Endothelial cell of umbilical vein (primary cell): ENCODE results near the gene H19. TPM values are rescaled to one million over a fixed set of nuclear protein-coding genes. Genes with fewer than 3 reads are reported as not detected.

ENCODE experiments used
- BruUV-seq: library from RNA; stranded (reverse); fragments of 400-500 nt; replicated peaks from 2 replicates; lab custom pipeline; 2021; lab: Mats Ljungman, UMichigan
- CTCF ChIA-PET: fragments of 300-600, 350-600 bp; sonication (Branson Sonifier 250); formaldehyde crosslinking; loops from one replicate; lab custom pipeline; 2021; ENCODE audit warnings: antibody characterized with exemption, inconsistent platforms; lab: Charles Lee
- POLR2A ChIA-PET: fragments of 300-600, 350-600 bp; sonication (Branson Sonifier 250); formaldehyde crosslinking; loops from one replicate; lab custom pipeline; 2021; ENCODE audit warnings: antibody characterized with exemption, inconsistent platforms; lab: Charles Lee
- DNase-seq: peaks from one replicate; pipeline ENCODE4 v3.0.0-alpha.2; 2011; ENCODE audit warnings: low read depth, low spot score
- FAIRE-seq: peaks from 2 replicates; lab custom pipeline; 2011; peaks lifted over from hg19 to GRCh38; lab: Jason Lieb, UNC
- H2AFZ ChIP-seq: 2 replicates; pipeline ENCODE4 v1.6.0; 2012; ENCODE audit warnings: low read depth, low read length, control low read depth, inconsistent platforms
- H3K27ac ChIP-seq: 2 replicates; pipeline ENCODE4 v1.5.1; 2011; ENCODE audit warnings: low read depth, mild to moderate bottlenecking, control low read depth, low read length, moderate library complexity; ENCODE audit not compliant: insufficient read depth
- H3K27me3 ChIP-seq, 2 experiments: 2 replicates each; pipeline versions ENCODE4 v1.6.0 to v1.6.1; 2011; ENCODE audit warnings: low read length in 2 of 2, mixed read lengths in 1 of 2; ENCODE audit not compliant: control insufficient read depth in 2 of 2, insufficient read depth in 2 of 2
- H3K36me3 ChIP-seq, 2 experiments: 2 replicates in 1 of 2; 3 replicates in 1 of 2; pipeline ENCODE4 v1.5.1; 2011; ENCODE audit warnings: low read length in 2 of 2, mild to moderate bottlenecking in 1 of 2, moderate library complexity in 1 of 2; ENCODE audit not compliant: control insufficient read depth in 2 of 2, insufficient read depth in 2 of 2; ENCODE audit errors: extremely low read depth in 1 of 2
- H3K4me1 ChIP-seq: 3 replicates; pipeline ENCODE4 v1.5.1; 2011; ENCODE audit warnings: mild to moderate bottlenecking, low read length; ENCODE audit not compliant: control insufficient read depth, insufficient read depth; ENCODE audit errors: extremely low read depth
- H3K4me2 ChIP-seq: 2 replicates; pipeline ENCODE4 v1.6.1; 2011; ENCODE audit warnings: low read length, control low read depth, mixed read lengths; ENCODE audit not compliant: insufficient read depth
- H3K4me3 ChIP-seq, 3 experiments: fragments of 200-600 bp in 1 of 3; sonication (generic), shearing (Covaris generic) in 1 of 3; replicated peaks in 1 of 3; 2 replicates each; pipeline ENCODE4 v1.5.1; 2011 to 2016; ENCODE audit warnings: control low read depth in 3 of 3, low read length in 3 of 3, mild to moderate bottlenecking in 2 of 3, inconsistent platforms in 1 of 3, low read depth in 1 of 3, moderate library complexity in 1 of 3; ENCODE audit not compliant: insufficient read depth in 1 of 3
- H3K79me2 ChIP-seq: 2 replicates; pipeline ENCODE4 v1.6.0; 2012; ENCODE audit warnings: low read length, inconsistent platforms; ENCODE audit not compliant: control insufficient read depth, insufficient read depth
- H3K9ac ChIP-seq: replicated peaks from 2 replicates; pipeline ENCODE3; 2011; ENCODE audit warnings: low read length, control low read depth; ENCODE audit not compliant: insufficient read depth; ENCODE audit errors: extremely low read depth
- H3K9me1 ChIP-seq: replicated peaks from 3 replicates; pipeline ENCODE4 v1.6.0; 2011; ENCODE audit warnings: mild to moderate bottlenecking, low read length; ENCODE audit not compliant: control insufficient read depth, insufficient read depth; ENCODE audit errors: extremely low read depth
- H3K9me3 ChIP-seq: replicated peaks from 2 replicates; pipeline ENCODE4 v1.5.1; 2012; ENCODE audit warnings: low read length, inconsistent platforms; ENCODE audit not compliant: control insufficient read depth, insufficient read depth
- H4K20me1 ChIP-seq: replicated peaks from 2 replicates; pipeline ENCODE3; 2011; ENCODE audit warnings: mild to moderate bottlenecking, low read length; ENCODE audit not compliant: control insufficient read depth, insufficient read depth; ENCODE audit errors: extremely low read depth
- CTCF ChIP-seq, 2 donors: IDR thresholded peaks; 1 replicate in 1 of 2; 2 replicates in 1 of 2; pipeline ENCODE4 v1.5.1; 2011; ENCODE audit warnings: low read length in 2 of 2, mild to moderate bottlenecking in 2 of 2, moderate library complexity in 2 of 2, control low read depth in 1 of 2, inconsistent platforms in 1 of 2, low read depth in 1 of 2; ENCODE audit not compliant: insufficient read depth in 1 of 2; ENCODE audit errors: extremely low read depth in 1 of 2
- EZH2 ChIP-seq: IDR thresholded peaks from 2 replicates; pipeline ENCODE4 v1.6.1; 2012; ENCODE audit warnings: borderline replicate concordance, low read depth, mild to moderate bottlenecking, moderate library complexity, low read length, inconsistent platforms; ENCODE audit not compliant: severe bottlenecking
- FOS ChIP-seq: IDR thresholded peaks from 2 replicates; pipeline ENCODE4 v1.6.1; 2011; ENCODE audit warnings: mild to moderate bottlenecking, low read length, moderate library complexity, borderline replicate concordance; ENCODE audit not compliant: insufficient read depth
- GATA2 ChIP-seq: IDR thresholded peaks from 2 replicates; pipeline ENCODE4 v1.7.0; 2011; ENCODE audit warnings: low read depth, mild to moderate bottlenecking, moderate library complexity, mixed read lengths, low read length; ENCODE audit not compliant: insufficient read length, insufficient read depth
- JUN ChIP-seq: IDR thresholded peaks from 2 replicates; pipeline ENCODE4 v1.6.1; 2011; ENCODE audit warnings: borderline replicate concordance, low read depth; ENCODE audit not compliant: insufficient read length, insufficient read depth
- MAX ChIP-seq: IDR thresholded peaks from 2 replicates; pipeline ENCODE4 v1.6.1; 2011; ENCODE audit not compliant: insufficient read depth, insufficient read length
- MYC ChIP-seq: IDR thresholded peaks from one replicate; pipeline ENCODE4 v1.6.1; 2011; ENCODE audit warnings: mild to moderate bottlenecking, low read depth, low read length
- POLR2A ChIP-seq: IDR thresholded peaks from 2 replicates; pipeline ENCODE4 v1.6.1; 2012; ENCODE audit warnings: low read depth, mild to moderate bottlenecking, control low read depth, low read length
- POLR2AphosphoS5 ChIP-seq: IDR thresholded peaks from 2 replicates; pipeline ENCODE4 v1.6.1; 2012; ENCODE audit warnings: low read depth, mild to moderate bottlenecking, control low read depth, low read length, moderate library complexity; ENCODE audit not compliant: insufficient read depth
- dilution Hi-C: fragments of 300-500 bp; cut with MboI; formaldehyde crosslinking; loops from one replicate; pipeline ENCODE4 v1.15.0; 2019; ENCODE audit warnings: low sequenced_read_pairs; ENCODE audit not compliant: extremely low pct_ligation_motif_present
- intact Hi-C: fragments of 100-400 bp; cut with micrococcal nuclease; formaldehyde crosslinking; loops from one replicate; pipeline ENCODE4 v1.10.0; 2022
- polyA plus RNA-seq, 4 experiments: library from polyadenylated mRNA; depleted of rRNA in 3 of 4; stranded (reverse) in 3 of 4; unstranded in 1 of 4; fragments of >200 nt; gene quantifications; 2 replicates each; pipeline versions ENCODE4 v1.2.1 to v1.2.3, GENCODE V29; 2011 to 2012; ENCODE audit warnings: missing spikeins in 1 of 4
- total RNA-seq: library from RNA; stranded (reverse); gene quantifications from 2 replicates; pipeline ENCODE4 v1.2.3, GENCODE V29; 2021

The H19 gene
- total and polyA plus RNA-seq, 2 donors (not counting 3 experiments of a cell fraction or from before 2014, with no cell fraction given) = 0.21 to 3.2 TPM

GRCh38 chr11:2036863-2037486 is 39.3 kb upstream of the H19 start:
- FAIRE-seq (peak; percentile 78), DNase-seq (no peak)
- Histone ChIP-seq H4K20me1 (no peaks in the 10 kb centered on the region), H3K36me3 (no peaks in the 10 kb centered on the region), H2AFZ (no peak overlapping the region), H3K27ac (no peak overlapping the region), H3K4me3 (no peak overlapping the region), H3K9me1 (no peaks in the 10 kb centered on the region), H3K79me2 (no peaks in the 10 kb centered on the region), H3K27me3 (no peaks in the 10 kb centered on the region), H3K4me1 (no peaks in the 10 kb centered on the region), H3K9me3 (no peaks in the 10 kb centered on the region), H3K4me2 (no peak overlapping the region), H3K9ac (no peak overlapping the region)
- TF ChIP-seq GATA2 = no peak
- TF ChIP-seq POLR2AphosphoS5 = no peak
- TF ChIP-seq FOS = no peak
- no peak for TF ChIP-seq POLR2A
- no peak for TF ChIP-seq EZH2
- no peak for TF ChIP-seq JUN
- no peak for TF ChIP-seq MYC
- TF ChIP-seq CTCF (IDR thresholded peaks at IDR 0.05; ENCODE audit: extremely low read depth in 1 of 2, insufficient read depth in 1 of 2, low read depth in 1 of 2, low read length in 2 of 2) = no peak
- no peak for TF ChIP-seq MAX
- CTCF ChIA-PET = interaction anchor here (0.7 to 9.3 kb wide), 14 partner anchors 52 to 384 kb away, joined by 3 to 868 read pairs (median 4); partner anchors contain the start of gene IGF2
- dilution Hi-C loops (no loop called here), intact Hi-C loops (no loop called here)
- POLR2A ChIA-PET = no interaction called here
- BruUV-seq = no TSS peak
